Neural progenitor cell (in vitro differentiated cells): Measurements from ENCODE around the gene BBIP1.

Source experiments
- EZH2 ChIP-seq: fragments of 200-600 bp; sonication (generic); IDR thresholded peaks from 2 replicates; pipeline ENCODE4 v1.6.1; 2017; ENCODE audit warnings: antibody characterized with exemption, mild to moderate bottlenecking, moderate library complexity
- EZH2phosphoT487 ChIP-seq: fragments of 200-600 bp; sonication (generic); IDR thresholded peaks from 2 replicates; pipeline ENCODE4 v1.6.1; 2017; ENCODE audit warnings: antibody characterized with exemption
- TF ChIP-seq, protein P1 (sequence below): fragments of 200-600 bp; sonication (generic); IDR thresholded peaks from 2 replicates; pipeline ENCODE4 v1.5.1; 2017; ENCODE audit warnings: antibody characterized with exemption, mild to moderate bottlenecking

DNA sequence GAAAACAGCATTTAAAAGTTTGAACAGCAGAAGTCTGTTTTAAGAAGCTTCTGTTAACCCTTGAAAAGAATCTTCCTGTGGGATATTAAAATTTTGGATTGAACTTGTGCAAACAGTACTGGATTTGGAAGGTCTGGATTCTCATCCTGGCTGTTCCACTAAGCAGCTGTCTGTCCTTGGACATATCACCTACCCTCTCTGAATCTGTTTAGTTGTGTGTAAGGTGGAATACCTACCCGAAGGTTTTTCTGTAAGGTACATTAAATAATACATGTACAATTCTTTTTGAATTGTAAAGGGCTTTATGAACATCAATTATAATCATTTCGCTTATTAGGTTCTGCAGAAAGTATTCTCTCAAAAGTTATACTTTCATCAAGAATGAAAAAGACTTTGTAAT, 45.0 kb downstream of the BBIP1 start:
- TF ChIP-seq, protein P1, sequence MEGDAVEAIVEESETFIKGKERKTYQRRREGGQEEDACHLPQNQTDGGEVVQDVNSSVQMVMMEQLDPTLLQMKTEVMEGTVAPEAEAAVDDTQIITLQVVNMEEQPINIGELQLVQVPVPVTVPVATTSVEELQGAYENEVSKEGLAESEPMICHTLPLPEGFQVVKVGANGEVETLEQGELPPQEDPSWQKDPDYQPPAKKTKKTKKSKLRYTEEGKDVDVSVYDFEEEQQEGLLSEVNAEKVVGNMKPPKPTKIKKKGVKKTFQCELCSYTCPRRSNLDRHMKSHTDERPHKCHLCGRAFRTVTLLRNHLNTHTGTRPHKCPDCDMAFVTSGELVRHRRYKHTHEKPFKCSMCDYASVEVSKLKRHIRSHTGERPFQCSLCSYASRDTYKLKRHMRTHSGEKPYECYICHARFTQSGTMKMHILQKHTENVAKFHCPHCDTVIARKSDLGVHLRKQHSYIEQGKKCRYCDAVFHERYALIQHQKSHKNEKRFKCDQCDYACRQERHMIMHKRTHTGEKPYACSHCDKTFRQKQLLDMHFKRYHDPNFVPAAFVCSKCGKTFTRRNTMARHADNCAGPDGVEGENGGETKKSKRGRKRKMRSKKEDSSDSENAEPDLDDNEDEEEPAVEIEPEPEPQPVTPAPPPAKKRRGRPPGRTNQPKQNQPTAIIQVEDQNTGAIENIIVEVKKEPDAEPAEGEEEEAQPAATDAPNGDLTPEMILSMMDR = no peak
- TF ChIP-seq EZH2phosphoT487 (no peak), EZH2 (no peak)
